ENCODE results near the gene CCDC146.
"Not testable (repeated sequence)": the region's sequence is repeated elsewhere in the genome, so short reads cannot be mapped to it uniquely, and the experiment has no call there.

CCDC146 gene

DNA sequence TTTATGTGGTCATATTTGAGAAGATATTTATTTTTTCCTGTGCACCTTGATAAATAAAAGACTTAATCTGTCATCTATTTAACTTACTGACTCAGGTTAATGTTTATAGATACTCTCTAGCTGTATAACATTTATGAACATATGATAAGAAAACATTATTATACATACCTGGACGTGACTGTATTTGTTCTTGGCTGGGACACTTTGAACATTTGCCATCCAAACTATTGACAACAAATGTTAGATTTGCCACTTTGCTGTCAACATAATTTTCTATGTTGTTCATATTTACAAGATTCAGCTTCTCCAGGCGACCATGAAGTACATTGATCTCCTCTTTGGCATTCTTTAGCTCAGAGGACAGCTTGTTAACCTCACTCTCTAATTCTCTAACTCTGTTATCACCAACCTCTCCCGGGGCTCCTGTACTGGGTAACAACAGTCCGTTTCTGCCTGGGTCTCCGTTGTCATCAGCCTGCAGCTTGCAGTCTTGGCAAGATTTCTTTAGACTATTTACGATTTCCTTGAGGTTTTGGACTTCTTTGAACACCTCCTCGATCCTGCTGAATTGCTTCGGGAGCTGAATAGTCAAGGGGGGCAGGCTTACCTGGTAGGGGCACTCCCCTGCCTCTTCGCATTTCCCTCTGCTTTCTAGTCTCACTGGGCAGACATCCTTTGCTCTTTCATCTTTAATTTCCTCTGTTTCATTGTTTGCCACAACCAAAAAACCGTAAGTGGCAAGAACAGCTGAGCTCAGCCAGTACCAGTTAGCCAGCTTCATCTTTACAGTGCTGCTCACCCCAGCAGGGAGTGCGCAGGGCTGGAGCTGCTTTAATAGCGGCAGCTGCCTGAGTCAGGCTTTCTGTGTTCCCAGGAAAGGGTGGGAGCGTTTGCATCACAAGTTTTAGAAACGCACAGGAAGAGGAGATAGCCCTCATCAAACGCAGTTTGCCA is 76.9 kb downstream of the CCDC146 start, which contains the start of gene FGL2:
Gene FGL2, minus strand, starts transcription at position 807 of the 954 bp plus-strand sequence. Its CDS starts 26 bp downstream, at position 781.
- peak; percentile 13 for DNase-seq (ENCODE audit: low spot score)

DNA sequence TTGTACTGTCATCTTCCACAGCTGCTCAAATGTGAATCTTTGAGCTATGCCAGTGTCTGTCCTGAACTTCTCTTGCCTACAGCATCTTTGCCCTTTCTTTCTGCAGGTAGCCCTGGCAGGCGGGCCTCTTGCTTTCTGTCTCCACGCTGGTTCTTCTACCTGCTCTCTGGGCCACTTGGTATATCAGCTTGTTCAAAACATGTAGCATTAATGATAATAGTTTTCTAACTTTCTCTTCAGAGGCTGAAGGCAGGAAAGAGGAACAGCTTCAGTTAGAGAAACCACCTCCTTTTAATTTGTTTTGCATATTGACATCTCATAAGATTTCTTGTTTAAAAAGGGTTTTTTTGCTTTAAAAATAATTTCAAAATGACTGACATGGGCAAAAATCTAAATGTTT is 78.1 kb downstream of the CCDC146 start:
- DNase-seq (ENCODE audit: low spot score): no peak

DNA sequence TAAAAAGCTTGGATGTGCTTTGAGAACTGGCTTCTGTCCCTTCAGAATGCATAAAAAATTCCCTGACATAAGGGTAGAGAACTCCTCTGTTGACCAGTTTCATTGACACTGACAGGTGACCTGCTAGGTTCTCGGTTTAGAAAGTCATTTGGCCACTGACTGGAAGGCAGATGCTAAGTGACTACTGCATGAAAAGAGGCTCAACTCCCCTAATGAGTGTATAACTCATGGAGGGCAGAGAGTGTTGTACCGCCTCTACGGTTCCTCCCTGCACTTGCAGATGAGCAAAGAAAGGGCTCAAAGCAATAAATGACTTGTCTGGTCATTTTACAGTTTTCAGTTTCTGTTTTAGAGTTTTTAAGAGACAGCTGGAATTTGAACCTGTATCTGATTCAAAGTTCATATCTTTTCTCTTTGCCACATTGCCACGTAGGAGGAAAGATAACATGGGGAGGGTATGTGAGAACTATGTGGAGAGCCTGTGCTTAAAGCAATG is 80.1 kb downstream of the CCDC146 start:
- no peak for DNase-seq (ENCODE audit: low spot score)

- no peak for DNase-seq (ENCODE audit: low spot score)
Measured at GRCh38 chr7:77205706-77206105, 83.3 kb downstream of the CCDC146 start.

DNA sequence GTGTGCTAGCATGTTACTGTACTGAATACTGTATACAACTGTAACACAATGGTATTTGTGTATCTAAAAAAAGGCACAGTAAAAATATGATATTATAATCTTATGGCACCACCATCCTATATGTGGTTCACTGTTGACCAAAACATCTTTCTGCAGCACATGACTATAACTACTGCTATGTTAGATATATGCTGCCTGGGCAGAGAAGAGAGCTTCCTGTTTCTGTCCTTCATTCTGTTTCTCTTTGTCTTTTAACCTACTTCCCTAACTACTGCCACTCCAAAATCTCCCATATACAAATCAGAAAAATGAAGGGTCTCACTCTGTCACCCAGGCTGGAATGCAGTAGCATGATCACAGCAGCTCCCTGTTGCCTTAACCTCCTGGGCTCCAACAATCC is 86.0 kb downstream of the CCDC146 start:
- no peak for DNase-seq (ENCODE audit: low spot score)

DNA sequence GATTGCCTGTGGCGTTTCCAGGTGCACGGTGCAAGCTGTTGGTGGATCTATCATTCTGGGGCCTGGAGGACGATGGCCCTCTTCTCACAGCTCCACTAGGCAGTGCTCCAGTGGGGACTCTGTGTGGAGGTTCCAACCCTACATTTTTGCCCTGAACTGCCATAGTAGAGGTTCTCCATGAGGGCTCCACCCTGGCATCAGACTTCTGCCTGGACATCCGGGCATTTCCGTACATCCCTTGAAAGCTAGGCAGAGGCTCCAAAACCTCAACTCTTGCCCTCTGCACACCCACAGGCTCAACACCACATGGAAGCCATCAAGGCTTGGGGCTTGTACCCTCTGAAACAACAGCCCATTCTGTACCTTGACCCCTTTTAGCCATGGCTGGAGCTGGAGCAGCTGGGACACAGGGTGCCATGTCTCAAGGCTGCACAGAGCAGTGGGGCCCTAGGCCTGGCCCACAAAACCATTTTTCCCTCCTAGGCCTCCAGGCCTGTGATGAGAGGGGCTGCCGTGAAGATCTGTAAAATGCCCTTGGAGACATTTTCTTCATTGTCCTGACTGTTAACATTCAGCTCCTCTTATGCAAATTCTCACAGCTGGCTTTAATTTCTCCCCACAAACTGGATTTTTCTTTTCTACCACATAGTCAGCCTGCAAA is 87.2 kb downstream of the CCDC146 start:
- DNase-seq (ENCODE audit: low spot score): no peak

- DNase-seq (ENCODE audit: low spot score): no peak
Measured at GRCh38 chr7:77216181-77216845, 93.9 kb downstream of the CCDC146 start.

- DNase-seq (ENCODE audit: low spot score): no peak
Measured at GRCh38 chr7:77217474-77218185, 95.2 kb downstream of the CCDC146 start.

DNA sequence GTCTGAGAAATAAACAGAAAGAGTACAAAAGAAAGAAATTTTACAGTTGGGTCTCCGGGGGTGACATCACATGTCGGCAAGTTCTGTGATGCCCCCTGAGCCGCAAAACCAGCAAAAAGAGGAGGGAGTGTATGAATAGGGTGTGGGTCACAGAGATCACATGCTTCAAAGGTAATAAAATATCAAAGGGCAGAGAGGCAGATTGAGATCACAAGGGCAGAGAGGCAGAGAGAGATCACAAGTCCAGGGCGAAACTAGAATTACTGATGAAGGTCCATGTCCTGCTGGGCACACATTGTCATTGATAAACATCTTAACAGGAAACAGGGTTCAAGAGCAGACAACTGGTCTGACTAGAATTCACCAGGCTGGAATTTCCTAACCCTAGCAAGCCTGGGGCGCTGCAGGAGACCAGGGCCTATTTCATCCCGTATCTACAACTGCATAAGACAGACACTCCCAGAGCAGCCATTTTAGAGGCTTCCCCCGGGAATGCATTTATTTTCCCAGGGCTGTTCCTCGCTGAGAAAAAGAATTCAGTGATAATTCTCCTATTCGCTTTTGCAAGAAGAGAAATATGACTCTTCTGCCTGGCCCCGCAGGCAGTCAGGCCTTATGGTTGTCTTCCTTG is 97.4 kb downstream of the CCDC146 start:
- DNase-seq (ENCODE audit: low spot score): not testable (repeated sequence)

DNA sequence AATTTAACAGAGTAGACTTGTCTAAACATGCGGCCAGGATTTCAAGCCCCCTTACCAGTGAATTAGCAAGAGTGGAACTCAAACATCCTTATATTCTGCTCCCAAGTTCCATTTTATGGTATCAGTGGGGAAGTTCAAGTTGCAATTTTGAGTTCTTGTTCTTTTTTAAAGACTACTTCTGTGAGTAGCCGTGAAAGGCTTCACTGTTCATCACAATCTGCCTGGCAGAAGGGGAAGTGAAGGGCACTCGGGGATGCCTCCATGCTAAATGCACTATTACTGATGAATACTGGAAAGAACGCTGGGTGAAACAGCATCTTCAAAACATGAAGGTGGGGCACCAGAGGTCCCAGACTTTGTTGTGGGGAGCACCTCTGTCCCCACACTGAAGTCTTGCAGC is 99.7 kb downstream of the CCDC146 start:
- peak; percentile 18 for DNase-seq (ENCODE audit: low spot score)

DNA sequence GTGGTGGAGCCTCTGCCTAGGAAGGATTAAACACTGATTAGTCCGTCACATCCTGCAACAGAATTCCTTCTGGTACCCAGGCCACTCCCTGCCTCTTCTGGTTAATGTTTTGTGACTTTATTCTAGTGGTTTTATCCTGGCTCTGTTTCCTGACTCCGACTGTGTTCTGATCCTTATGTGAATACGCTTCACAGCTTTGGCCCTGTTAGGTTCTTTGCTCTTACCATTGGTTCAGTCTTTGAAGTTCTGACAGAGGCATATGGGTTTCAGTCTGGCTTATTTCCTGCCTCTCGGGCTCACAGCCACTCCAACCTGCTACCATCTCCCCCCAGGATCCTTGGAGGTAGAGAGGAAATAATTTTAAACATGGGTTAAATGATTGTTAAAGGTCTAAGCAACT is 100.4 kb downstream of the CCDC146 start:
- DNase-seq (ENCODE audit: low spot score): no peak

DNA sequence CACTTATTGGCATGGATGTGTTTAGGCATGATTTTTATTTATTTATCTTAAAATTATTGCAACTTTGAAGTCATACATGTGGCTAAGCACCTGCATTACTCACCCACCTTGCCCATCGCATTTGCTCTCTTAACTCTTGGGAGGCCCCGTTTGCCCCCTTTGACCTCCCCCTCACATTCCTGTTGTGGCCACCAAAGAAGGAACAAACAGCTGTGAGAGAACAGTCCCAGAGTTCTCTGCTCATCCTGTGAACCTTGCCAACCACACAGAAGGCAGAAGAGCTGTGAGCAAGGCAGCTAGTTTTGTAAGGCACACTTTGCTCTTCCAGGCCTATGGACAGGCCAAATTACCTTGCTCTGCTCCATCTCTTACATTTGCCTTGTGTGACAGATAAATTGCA is 100.8 kb downstream of the CCDC146 start:
- no peak for DNase-seq (ENCODE audit: low spot score)

GRCh38 chr7:77226357-77226839 is 104.0 kb downstream of the CCDC146 start:
- DNase-seq (ENCODE audit: low spot score): no peak

DNA sequence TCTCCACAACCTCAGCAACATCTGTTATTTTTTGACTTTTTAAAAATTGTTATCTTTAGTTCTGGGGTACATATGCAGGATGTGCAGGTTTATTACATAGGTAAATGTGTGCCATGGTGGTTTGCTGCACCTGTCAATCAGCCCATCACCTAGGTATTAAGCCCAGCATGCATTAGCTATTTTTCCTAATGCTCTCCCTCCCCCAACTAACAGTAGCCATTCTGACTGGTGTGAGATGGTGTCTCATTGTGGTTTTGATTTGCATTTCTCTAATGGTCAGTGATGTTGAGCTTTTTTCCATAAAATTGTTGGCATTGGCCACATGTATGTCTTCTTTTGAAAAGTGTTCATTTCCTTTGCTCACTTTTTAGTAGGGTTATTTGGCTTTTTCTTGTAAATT is 106.4 kb downstream of the CCDC146 start:
- DNase-seq (ENCODE audit: low spot score): not testable (repeated sequence)

DNA sequence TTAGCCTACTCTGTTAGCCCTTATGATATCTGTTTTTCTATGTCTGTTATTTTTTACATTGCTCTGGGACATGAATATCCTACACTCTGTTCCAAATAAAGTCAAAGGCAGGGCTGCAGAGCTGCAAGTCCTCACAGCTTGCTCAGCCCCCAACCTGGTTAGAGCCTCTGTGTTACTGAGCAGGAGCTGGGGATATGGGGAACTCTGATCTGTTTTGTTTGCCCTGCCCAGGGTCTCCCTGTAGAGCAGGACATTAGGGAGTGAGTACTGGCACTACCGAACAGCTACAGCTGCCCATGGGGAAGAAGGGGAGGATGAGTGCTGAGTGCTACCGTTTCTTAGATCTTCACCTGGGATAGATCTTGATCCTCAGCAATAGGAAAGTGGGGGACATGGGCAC is 110.1 kb downstream of the CCDC146 start:
- no peak for DNase-seq (ENCODE audit: low spot score)

GRCh38 chr7:77235276-77235675 is 112.9 kb downstream of the CCDC146 start:
- no peak for DNase-seq (ENCODE audit: low spot score)

GRCh38 chr7:77238703-77239136 is 116.3 kb downstream of the CCDC146 start:
- peak; percentile 60 for DNase-seq (ENCODE audit: low spot score)

DNA sequence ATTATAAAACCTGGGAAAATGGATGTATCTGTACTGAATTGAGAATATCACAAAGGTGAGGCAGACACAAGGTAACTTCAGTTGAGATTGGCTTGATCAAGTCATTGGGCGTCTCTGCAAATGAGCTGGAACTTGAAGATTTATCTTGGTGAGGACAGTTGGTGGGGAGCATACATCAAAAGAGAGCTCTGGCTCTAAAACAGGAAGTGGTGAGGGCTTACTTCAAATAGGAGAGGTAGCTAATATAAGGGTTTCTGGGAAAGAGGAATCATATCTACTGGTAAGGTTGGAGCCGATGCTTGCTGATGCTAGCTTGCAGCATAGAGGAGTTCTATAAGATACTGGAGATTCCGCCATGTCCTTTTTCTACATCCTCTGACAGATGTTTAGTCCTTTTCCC is 117.1 kb downstream of the CCDC146 start:
- DNase-seq (ENCODE audit: low spot score): no peak

DNA sequence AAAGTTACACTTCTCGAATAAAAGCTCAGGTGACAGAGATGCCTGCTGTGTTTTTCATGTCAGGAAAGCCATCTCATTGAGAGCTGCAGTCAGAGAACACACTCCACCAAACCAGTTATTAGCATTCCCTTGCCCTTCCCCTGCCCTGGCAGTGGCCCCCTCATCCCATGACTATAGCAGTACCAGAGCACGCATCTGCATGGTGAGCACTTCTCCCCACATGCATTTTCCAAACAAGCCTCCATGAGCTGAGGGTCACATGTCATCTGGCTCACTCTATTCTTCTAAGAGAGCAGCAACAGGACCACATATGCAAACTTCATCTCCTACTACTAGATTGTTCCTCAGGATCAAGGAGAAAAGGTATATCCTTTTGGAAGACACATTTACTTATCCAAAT is 119.7 kb downstream of the CCDC146 start:
- DNase-seq (ENCODE audit: low spot score): peak; percentile 18

DNA sequence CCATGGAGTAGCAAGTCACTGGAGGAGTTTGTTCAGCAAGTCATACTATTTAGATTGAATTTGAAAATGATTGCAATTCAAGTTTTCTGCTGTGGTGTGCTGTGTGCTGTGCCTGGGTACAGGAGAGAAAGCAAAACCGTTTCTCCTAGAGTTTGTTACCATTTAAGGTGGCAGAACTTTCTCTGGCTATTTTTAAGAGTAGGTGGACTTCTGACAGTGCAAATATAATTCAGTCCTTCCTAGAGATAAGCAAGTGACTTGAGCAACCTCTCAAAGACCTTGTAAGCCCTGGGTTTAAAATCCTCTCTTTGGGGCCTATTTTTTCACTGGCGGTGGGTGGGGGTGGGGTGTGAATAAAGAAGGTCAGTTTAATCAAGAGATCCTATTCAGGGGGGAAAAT is 120.1 kb downstream of the CCDC146 start:
- no peak for DNase-seq (ENCODE audit: low spot score)
